ENCODE data around the gene EGFR.

EGFR gene

GRCh38 chr7:55065511-55066229, 46.9 kb downstream of the EGFR start:
- DNase-seq, result no peak

DNA sequence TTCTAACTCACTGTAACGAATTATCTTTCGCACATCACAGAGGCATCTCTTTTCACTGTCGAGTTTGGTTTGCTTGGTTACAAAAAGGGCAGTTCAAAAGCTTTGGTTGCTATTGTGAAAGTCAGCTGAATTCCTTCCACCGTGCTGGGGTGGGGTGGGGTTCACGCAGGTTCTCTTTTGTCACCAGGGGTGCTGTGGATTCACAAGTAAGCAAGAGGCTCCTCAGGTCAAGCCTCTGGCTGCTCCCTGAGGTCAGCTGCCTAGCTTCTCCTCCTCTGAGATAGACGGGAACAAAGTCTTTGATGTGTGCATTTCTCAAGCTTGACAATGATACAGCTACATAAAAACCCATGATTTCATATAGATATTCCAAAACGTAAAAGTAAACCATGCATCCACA, 47.7 kb downstream of the EGFR start:
- DNase-seq, result no peak

GRCh38 chr7:55066938-55067337, 48.1 kb downstream of the EGFR start:
- no peak for DNase-seq

- DNase-seq, result no peak
These were observed 48.9 kb downstream of the EGFR start for GRCh38 chr7:55067748-55068147.

DNA sequence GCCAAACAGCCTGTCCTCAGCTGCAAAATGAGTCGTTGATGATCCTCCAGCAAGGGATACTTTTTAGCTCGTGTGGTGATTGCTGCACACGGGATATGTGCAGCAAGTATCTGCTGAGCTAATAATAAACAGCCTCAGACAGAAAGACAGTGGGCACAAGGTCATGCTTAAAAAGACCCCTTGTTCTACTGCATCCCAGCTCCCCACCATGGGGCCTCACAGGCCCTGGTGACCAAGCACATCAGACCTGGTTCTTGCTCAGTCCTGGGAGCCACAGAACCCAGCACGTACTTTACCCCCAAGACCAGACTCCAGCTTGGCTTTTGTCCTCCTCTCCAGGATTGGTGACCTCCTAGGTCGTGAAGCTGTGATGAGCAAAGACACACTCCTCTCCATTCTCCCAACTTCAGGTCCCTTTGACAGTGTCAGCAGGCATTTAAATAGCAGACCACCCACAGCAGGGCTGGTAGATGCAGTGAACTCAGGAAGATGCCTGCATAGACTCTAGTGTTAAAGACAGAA, 50.5 kb downstream of the EGFR start:
- DNase-seq, result no peak

GRCh38 chr7:55070271-55070743, 51.5 kb downstream of the EGFR start:
- DNase-seq, result no peak

DNA sequence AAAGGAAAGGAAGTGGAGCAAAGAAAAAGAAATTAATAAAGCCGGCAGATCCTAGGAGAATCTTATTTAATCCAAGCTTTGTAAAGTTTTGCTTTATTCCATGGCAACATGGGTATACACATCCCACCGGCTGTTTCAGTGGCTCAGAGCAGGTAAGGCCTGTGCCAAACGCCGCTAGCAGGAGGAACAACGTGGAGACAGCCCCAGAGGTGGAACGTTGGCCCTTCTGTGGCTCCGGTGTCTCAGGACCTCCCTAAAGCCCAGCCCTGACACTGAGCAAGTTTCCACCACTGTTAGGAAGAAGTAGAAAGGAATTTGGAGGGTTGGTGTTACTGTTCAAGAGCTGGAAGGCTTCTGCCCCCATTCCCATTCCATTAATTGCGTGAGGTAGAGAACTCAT, 52.0 kb downstream of the EGFR start:
- no peak for DNase-seq

- DNase-seq, result no peak
These were observed 52.8 kb downstream of the EGFR start for GRCh38 chr7:55071411-55072175.

DNA sequence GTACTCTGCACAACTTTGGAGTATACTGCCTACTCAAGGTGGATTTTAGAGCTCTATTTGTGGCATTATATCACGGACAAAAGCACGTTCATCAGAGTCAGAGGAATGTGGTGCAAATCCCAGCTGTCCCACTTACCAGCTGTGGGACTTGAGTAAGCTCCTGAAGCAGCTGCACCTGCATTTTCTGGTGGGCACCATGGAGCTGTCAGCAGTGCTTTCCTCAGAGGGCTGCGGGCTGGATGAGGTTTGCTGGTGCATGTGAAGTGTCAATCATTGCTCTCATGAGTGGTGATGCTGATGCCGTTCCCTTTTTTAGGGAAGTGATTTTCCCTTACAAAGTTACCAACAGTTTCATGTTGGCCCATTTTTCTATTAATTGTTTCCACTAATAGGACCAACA, 53.4 kb downstream of the EGFR start:
- DNase-seq, result no peak

DNA sequence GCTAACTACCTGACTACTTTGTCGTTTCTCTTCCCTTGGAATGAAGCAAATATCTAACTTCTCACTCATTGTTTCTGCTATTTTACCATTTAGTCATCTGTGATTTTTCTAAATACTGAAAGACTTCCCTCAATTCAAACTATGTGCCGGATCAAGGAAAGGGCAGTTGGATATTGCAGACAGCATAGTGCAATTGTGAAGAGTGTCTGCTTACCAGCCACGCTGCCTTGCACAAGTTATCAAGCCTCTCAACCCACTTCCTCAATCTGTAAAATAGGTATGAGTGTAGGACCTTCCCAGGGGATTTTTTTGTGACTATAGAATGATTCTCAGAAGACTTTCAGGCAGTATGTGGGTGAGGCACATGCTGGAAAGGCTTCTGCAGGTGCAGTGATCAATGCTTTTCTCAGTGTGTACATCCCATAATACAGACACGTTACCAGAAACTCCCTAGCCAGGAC, 54.3 kb downstream of the EGFR start:
- DNase-seq, result no peak

GRCh38 chr7:55073976-55074528, 55.2 kb downstream of the EGFR start:
- DNase-seq, result no peak

DNA sequence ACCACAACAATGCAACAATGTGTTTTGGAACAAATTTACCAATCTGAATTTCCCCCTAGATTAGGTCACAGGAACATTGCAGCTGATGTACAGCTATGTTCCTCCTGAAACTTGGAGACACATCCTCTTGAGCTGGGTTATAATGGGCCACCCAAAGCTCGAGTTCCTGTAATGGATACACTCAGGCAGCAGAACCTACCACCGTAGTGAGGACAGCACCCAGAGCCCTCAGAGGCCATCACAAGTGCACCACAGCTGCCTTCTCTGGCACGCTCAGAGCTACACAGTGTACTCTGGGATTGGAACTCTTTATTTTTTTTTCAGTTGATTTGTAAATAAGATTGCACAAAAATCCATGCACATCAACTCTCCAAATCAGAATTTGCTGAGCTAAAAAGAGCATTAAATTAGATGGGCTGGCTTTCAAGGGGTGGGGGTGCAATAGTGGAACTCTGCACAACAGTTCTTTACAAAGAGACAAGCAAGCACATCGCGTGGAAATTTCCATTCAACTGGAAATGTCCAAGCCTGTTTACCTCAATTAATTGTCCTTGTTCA, 56.7 kb downstream of the EGFR start:
- DNase-seq, result no peak

- no peak for DNase-seq
These were observed 59.0 kb downstream of the EGFR start for GRCh38 chr7:55077561-55078410.

DNA sequence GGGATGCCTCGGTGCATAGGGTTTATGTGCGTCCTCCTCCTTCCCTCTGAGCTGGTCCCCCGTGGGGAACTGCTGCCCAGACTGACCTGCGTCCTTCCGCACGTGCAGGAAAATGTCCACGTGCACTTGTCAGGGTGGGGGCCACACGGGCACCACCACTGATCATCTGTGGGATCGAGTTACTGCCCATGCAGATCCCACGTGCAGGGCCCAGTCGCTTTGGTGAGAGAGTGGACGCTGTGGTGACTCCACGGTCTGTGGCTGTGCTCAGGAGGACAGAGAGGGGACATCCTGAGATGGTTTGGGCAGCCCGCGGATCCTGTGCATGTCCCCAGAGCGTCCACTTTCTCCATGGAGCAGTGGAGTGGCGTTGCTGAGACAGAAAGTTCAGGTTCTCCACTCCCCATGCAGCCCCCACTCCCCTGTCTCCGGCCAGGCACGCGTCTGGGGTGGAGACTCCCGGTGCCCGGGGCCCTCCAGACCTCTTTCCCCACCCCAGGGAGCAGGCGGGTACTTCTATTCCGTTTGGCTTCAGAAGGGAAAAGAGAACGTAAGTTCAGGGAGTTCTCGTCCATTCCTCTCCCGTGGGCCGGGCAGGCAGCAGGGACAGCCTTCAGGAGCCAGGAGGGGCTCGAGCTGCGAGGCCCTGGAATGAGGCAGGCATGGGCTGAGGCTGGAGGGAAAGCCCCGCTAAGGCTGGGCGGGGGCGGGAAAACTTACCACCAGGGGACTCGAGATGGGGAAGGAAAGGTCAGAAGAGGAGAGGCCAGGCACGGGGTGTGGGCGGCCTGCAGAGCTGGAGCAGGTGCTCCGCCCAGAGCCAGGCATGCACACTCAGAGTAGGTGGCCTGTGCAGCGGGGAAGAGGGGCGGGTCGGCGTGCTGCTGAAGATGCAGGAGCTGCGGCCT, 59.9 kb downstream of the EGFR start:
- DNase-seq, result no peak

- DNase-seq, result no peak
These were observed 61.3 kb downstream of the EGFR start for GRCh38 chr7:55080000-55080623.

- DNase-seq, result no peak
These were observed 62.3 kb downstream of the EGFR start for GRCh38 chr7:55081068-55081467.

- DNase-seq, result no peak
These were observed 62.8 kb downstream of the EGFR start for GRCh38 chr7:55081472-55082227.

DNA sequence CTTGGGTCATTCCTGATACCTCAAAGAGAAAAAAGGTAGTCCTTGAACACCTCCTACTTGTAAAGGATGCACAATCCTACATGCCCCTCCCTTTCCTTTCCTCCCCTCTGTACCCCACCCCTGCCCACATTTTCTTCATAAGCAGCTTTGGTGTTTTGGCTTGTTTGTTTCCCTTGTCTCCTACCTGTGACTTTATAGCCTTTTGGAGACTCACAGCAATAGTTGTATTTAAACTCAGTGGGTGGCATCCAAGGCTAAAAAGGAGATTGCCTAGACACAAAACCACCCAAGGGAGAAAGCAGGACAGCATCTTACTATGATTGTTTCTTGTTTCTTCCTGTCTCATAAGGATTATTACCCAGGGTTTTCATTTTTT, 63.4 kb downstream of the EGFR start:
- DNase-seq, result no peak

DNA sequence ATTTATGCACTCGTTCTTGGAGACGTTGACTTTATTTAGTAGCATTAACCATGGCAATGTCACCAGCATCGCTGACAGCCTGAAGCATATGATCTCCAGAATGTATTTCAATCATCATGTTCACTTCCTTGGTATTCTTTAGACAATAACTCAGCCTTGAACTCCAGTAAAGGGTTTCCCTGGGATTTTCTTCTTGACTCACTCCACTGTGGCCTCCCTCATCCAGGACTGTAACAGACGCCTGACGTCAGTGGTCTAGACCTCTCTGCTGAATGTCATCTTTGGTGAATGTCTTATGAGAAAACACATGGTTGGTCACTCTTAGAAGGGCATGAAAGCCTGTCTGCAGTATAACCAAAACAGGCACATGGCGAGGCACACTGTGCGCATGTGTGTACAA, 64.4 kb downstream of the EGFR start:
- no peak for DNase-seq

DNA sequence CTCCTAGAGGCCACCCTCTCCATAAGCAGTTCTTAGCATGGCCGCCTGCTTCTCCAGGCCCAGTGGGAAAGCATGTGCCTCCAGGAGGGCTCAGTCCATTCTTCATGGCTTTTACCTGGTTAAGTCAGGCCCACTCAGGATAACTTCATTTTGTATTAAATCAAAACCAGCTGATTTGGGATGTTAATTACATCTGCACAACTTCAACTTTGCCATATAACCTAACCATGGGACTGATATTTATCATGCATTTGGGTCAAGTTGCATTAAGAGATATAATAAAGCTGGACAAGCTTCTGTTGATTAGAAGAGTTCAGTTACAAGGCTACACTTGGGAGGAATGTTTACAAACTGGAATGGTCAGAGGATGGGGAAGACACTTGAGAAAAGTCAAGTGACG, 65.5 kb downstream of the EGFR start:
- no peak for DNase-seq

Measured in NCI-H774 (cell line).